ENCODE data around the gene TOGARAM1.

TOGARAM1 gene

DNA sequence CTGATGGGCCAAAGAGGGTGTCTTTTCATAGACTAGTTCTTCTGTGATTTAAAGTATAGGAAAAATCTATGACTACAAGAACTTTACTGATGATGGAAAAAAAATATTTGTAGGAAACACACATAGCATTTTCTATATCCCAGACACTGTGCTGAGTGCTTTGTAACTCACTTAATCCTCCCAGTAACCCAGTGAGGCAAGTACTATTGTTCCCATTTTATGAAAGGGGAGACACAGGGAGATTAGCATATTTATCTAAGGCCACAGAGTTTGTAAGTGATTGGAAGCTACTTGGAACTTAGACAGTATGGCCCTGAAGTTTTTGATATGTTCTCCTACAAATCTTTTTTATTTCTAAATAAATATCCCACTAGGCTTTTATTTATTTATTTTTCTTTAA, 141.8 kb downstream of the TOGARAM1 start:
- DNase-seq, result no peak

DNA sequence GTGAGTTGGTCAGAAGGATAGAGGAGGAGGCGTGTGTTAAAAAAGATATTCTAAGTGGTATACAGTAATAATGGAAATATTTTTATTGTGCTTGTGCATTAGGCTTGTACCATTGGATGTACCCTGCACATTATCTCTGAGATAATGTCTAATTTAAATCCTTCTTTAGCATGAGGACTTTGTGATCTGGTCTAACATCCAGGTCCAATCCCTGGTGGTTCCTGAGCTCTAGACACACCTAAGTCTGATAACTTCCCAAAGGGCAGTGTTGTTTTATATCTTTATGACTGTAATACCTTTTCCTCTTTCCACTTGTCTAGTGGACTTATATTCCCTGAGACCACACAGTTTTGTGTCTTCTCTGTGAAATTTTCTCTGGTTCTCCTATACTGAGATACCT, 142.6 kb downstream of the TOGARAM1 start:
- no peak for DNase-seq

DNA sequence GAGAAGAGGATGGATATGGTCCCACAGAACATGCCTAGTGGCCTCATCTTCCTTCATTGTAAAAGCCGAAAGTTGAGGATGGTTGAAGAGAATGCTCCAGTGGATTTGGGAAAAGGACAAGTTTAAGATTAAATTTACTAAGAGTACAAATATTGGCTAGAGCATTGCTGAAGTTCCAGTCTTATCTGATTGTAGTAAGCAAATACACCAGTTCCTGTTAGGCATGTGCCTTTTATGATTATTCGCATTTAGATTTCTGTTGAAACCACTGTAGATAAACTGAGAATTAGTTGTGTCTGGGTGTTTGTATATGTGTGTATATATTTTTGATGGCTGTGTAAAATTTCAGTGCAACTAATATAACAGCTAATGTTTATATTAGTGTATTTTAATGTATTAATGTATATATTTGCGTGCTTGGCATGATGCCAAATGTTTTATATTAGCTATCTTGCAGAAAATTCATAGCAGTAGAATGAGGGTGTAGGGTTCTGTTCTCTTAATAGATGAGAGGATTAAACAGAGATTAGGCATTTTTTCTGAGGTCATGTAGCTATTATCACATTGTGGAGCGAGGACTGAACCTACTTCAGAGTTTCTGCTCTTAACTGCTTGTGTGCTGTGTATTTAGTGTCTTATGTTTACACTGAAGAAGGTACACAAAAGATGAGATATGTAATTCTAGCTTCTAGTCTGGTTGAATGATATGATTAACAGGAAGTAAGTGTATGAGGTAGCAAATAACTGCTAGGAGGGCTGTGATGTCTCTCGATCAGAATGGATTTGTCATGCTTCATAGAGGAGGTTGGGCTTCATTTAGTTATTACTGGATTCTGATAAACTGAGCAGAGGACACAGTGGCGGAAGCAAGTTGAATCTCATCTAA, 151.1 kb downstream of the TOGARAM1 start:
- DNase-seq, result no peak

DNA sequence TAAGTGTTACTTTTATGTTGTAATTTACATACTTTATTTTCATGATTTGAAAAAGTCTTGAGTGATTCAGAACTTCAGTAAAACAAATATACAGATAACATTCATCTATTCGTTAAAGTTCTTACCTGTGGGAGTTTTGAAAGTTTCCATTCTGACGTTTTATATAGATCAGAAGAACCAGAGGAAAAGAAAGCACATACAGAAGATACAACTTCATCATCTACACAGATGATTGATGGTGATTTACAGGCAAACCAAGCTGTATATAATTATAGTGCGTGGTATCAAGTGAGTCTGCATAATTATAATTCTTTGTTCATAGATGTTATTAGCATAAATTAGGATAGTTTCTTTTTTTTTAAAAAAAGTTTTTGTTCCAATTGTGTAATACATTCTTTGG, 152.3 kb downstream of the TOGARAM1 start:
- no peak for DNase-seq

DNA sequence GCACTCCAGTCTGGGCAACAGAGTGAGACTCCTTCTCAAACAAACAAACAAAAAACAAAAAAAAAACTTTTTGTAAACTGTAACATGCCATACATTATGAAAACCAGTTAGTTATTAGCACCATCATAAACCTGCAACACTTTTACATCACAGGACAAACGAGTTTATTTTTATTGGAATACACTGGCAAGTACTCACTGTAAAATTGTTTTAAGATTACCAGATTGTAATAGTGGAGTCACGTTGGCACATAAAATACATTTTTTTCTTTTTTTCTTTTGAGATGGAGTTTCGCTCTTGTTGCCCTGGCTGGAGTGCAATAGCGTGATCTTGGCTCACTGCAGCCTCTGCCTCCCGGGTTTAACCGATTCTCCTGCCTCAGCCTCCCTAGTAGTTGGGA, 156.6 kb downstream of the TOGARAM1 start:
- no peak for DNase-seq

DNA sequence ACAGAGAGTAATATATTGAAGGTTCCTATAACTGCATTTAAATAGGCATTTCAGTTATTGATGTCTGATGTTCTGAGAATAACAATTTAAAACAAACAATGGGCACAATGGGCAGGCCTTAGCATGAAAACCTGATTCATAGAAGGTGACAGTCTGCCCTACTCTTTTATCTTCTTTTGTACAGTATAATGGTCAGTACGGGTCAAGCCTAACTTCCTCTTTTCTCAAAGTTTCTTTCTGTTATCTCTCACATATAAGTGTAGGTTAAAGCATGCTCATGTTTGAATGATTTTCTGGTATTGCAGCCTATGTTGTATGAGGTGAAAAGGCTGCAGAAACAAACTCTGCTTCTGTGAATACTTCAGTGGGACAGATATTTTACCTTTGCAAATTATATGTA, 158.1 kb downstream of the TOGARAM1 start:
- DNase-seq, result no peak

DNA sequence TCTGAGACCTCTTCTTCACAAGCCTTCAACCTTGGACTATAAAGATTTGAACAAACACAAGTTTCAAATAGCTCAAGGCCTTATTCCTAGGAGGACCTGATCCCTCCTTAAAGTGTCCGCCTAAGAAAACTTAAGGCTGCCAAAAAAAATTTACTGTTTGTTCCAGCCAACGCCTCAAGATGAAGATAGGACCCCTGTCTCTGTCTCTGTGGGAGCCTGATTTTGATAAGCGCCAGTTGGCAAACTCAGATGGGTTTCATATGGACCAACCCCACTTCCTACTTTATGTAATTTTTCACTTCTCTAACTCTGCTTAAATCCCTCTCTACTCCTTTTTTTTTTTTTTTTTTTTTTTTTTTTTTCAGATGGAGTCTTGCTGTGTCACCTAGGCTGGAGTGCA, 161.3 kb downstream of the TOGARAM1 start:
- no peak for DNase-seq
